Skin of body (tissue), 2 donors: ENCODE data around the gene GRAMD1B. TPM values are rescaled to one million over a fixed set of nuclear protein-coding genes. Genes with fewer than 3 reads are reported as not detected.

Experiments
- DNase-seq: peaks from one replicate; lab custom pipeline; 2025; lab: John Stamatoyannopoulos, UW
- total RNA-seq: library from RNA; depleted of rRNA; stranded (reverse); fragments of >200 nt; gene quantifications from one replicate; pipeline ENCODE4 v1.2.3, GENCODE V29; 2014

Gene GRAMD1B
- total RNA-seq, 1 donor from 2014 or later, result 3.4 TPM

- no peak for DNase-seq
Measured at GRCh38 chr11:123409456-123410217, 20.4 kb upstream of the GRAMD1B start.

- DNase-seq, result no peak
Measured at GRCh38 chr11:123410218-123410549, 19.9 kb upstream of the GRAMD1B start.

GRCh38 chr11:123413636-123414035 lies 16.4 kb upstream of the GRAMD1B start:
- DNase-seq, result no peak

- no peak for DNase-seq
Measured at GRCh38 chr11:123416566-123416965, 13.5 kb upstream of the GRAMD1B start.

- DNase-seq, result no peak
Measured at GRCh38 chr11:123418351-123419114, 11.5 kb upstream of the GRAMD1B start.

- DNase-seq, result no peak
Measured at GRCh38 chr11:123419731-123420452, 10.2 kb upstream of the GRAMD1B start.

GRCh38 chr11:123421589-123421988 lies 8.5 kb upstream of the GRAMD1B start:
- no peak for DNase-seq

GRCh38 chr11:123425367-123425766 lies 4.7 kb upstream of the GRAMD1B start:
- DNase-seq, result no peak

- DNase-seq, result no peak
Measured at GRCh38 chr11:123426789-123427188, 3.3 kb upstream of the GRAMD1B start.

- no peak for DNase-seq
Measured at GRCh38 chr11:123427405-123427804, 2.7 kb upstream of the GRAMD1B start.

GRCh38 chr11:123428116-123428715 lies 1.9 kb upstream of the GRAMD1B start:
- DNase-seq, result no peak

- no peak for DNase-seq
Measured at GRCh38 chr11:123429336-123429735, 733 bp upstream of the GRAMD1B start.

- no peak for DNase-seq
Measured at GRCh38 chr11:123430721-123431497, 840 bp downstream of the GRAMD1B start.

- no peak for DNase-seq
Measured at GRCh38 chr11:123431619-123432018, 1.6 kb downstream of the GRAMD1B start.

- DNase-seq, result no peak
Measured at GRCh38 chr11:123434262-123434661, 4.2 kb downstream of the GRAMD1B start.

GRCh38 chr11:123434911-123435310 lies 4.8 kb downstream of the GRAMD1B start:
- no peak for DNase-seq

- DNase-seq, result no peak
Measured at GRCh38 chr11:123437236-123437979, 7.3 kb downstream of the GRAMD1B start.

- no peak for DNase-seq
Measured at GRCh38 chr11:123438131-123438627, 8.1 kb downstream of the GRAMD1B start.

- no peak for DNase-seq
Measured at GRCh38 chr11:123439616-123440015, 9.5 kb downstream of the GRAMD1B start.

- no peak for DNase-seq
Measured at GRCh38 chr11:123441161-123441560, 11.1 kb downstream of the GRAMD1B start.
